Measurements from ENCODE around the gene IGSF11.
"Not testable (repeated sequence)": the region's sequence is repeated elsewhere in the genome, so short reads cannot be mapped to it uniquely, and the experiment has no call there.

The IGSF11 gene

DNA sequence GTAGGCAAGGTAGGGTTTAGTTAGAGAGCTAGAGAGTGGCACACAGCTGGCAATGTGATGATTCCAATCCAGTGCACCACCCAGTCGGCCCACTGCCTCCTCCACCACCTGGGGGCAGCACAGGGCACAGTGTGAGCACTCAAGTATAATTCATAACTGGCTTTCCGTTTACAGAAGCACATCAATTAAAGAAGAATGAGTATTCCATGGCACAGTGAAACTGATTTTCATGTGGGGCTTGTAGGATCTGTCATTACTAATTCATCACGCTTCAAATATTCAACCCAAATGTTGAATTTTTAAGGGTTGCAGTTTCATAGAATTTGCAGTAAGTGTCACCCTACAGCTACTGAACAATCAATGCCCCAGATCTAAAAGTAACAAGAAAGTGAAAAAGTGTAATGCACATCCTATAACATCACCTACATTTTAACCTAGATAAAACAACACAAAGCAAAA lies 149.9 kb downstream of the IGSF11 start:
- H3K36me3 ChIP-seq (ENCODE audit: insufficient read depth, low read length) = no peaks in the 10 kb centered on the region
- H2AFZ ChIP-seq (ENCODE audit: low read length, unreplicated experiment) = no peak overlapping the region
- H3K4me3 ChIP-seq (ENCODE audit: low read depth, low read length) = no peak overlapping the region
- H3K27ac ChIP-seq (ENCODE audit: low read depth, low read length) = no peak overlapping the region
- peaks cover 49% of the 10 kb centered on the region for H3K27me3 ChIP-seq (ENCODE audit: insufficient read depth, low read length)
- H3K79me2 ChIP-seq (ENCODE audit: control insufficient read depth, insufficient read depth, low read length, unreplicated experiment) = no peaks in the 10 kb centered on the region
- no peaks in the 10 kb centered on the region for H3K4me1 ChIP-seq (ENCODE audit: control insufficient read depth, insufficient read depth, low read length, unreplicated experiment)

DNA sequence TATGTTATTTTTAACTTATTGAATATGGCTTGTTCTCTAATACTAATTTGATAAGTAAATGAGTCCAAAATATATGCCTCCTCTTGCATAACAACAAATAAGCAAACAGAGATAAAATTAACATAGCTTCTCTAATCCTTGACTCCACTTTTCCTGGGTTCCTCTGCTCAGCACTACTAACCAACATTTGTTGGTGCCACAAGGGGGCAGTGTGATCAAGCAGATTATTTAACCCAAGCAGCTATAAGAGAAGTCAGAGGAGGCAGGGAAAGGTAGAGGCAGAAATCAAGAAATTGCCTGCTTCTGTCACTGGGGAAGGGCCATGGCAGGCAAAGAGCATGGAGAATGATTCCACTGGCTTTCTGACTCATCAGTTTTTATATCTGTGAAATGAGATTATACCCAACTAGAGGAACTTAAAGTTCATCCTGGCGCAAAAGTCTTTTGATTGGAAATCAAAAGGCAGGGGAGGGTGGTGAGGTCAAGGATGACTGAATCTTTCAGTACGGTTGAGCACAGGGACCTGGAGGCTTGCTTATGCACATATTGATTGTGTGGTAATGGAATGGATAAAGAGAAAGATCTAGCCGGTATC lies 152.2 kb downstream of the IGSF11 start:
- Histone ChIP-seq H3K79me2 (ENCODE audit: control insufficient read depth, insufficient read depth, low read length, unreplicated experiment) (no peaks in the 10 kb centered on the region), H3K4me3 (ENCODE audit: low read depth, low read length) (no peak overlapping the region), H2AFZ (ENCODE audit: low read length, unreplicated experiment) (no peak overlapping the region), H3K27me3 (ENCODE audit: insufficient read depth, low read length) (peaks cover 52% of the 10 kb centered on the region), H3K27ac (ENCODE audit: low read depth, low read length) (no peak overlapping the region), H3K36me3 (ENCODE audit: insufficient read depth, low read length) (no peaks in the 10 kb centered on the region), H3K4me1 (ENCODE audit: control insufficient read depth, insufficient read depth, low read length, unreplicated experiment) (no peaks in the 10 kb centered on the region)

DNA sequence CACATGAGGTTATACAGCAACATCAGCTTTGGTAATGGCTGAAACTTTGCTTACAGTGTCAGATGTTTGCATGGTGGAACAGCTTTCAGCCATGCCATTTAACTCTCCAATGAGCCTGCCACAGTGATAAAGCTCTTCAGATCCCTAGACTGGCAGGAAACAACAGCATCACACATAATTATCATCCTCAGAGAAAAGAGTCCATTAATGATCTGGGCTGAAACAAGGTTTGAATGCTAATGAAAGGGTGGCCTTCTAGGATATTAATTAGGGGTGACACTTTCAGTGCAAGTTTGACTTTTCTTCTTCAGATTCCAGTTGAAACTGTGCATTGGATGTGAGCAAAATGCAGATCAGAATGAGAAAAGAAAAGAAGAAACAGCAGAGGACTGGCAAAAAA lies 166.6 kb downstream of the IGSF11 start:
- Histone ChIP-seq H3K36me3 (ENCODE audit: insufficient read depth, low read length) (no peaks in the 10 kb centered on the region), H3K4me3 (ENCODE audit: low read depth, low read length) (no peak overlapping the region), H2AFZ (ENCODE audit: low read length, unreplicated experiment) (no peak overlapping the region), H3K27ac (ENCODE audit: low read depth, low read length) (no peak overlapping the region), H3K27me3 (ENCODE audit: insufficient read depth, low read length) (no peaks in the 10 kb centered on the region), H3K79me2 (ENCODE audit: control insufficient read depth, insufficient read depth, low read length, unreplicated experiment) (no peaks in the 10 kb centered on the region), H3K4me1 (ENCODE audit: control insufficient read depth, insufficient read depth, low read length, unreplicated experiment) (no peaks in the 10 kb centered on the region)

GRCh38 chr3:118863731-118864322 lies 170.8 kb downstream of the IGSF11 start:
- Histone ChIP-seq H3K27ac (ENCODE audit: low read depth, low read length) (no peak overlapping the region), H3K27me3 (ENCODE audit: insufficient read depth, low read length) (no peaks in the 10 kb centered on the region), H2AFZ (ENCODE audit: low read length, unreplicated experiment) (no peak overlapping the region), H3K79me2 (ENCODE audit: control insufficient read depth, insufficient read depth, low read length, unreplicated experiment) (no peaks in the 10 kb centered on the region), H3K4me3 (ENCODE audit: low read depth, low read length) (no peak overlapping the region), H3K4me1 (ENCODE audit: control insufficient read depth, insufficient read depth, low read length, unreplicated experiment) (no peaks in the 10 kb centered on the region), H3K36me3 (ENCODE audit: insufficient read depth, low read length) (no peaks in the 10 kb centered on the region)

DNA sequence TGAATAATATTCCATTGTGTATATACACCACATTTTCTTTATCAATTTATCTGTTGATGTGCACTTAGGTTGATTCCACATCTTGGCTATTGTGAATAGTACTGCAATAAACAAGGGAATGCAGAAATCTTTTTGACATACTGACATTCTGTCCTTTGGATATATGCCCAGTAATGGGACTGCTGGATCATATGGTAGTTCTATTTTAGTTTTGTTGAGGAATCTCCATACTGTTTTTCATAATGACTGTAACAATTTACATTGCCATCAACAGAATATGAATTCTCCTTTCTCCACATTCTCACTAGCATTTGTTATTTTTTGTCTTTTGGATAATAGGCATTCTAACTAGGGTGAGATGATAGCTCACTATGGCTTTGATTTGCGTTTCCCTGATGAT lies 174.7 kb downstream of the IGSF11 start:
- Histone ChIP-seq H2AFZ (ENCODE audit: low read length, unreplicated experiment) (no peak overlapping the region), H3K27ac (ENCODE audit: low read depth, low read length) (no peak overlapping the region), H3K79me2 (ENCODE audit: control insufficient read depth, insufficient read depth, low read length, unreplicated experiment) (no peaks in the 10 kb centered on the region), H3K36me3 (ENCODE audit: insufficient read depth, low read length) (no peaks in the 10 kb centered on the region), H3K4me3 (ENCODE audit: low read depth, low read length) (no peak overlapping the region), H3K4me1 (ENCODE audit: control insufficient read depth, insufficient read depth, low read length, unreplicated experiment) (no peaks in the 10 kb centered on the region), H3K27me3 (ENCODE audit: insufficient read depth, low read length) (no peaks in the 10 kb centered on the region)

GRCh38 chr3:118851466-118852193 lies 183.0 kb downstream of the IGSF11 start:
- H3K36me3 ChIP-seq (ENCODE audit: insufficient read depth, low read length); H3K4me1 ChIP-seq (ENCODE audit: control insufficient read depth, insufficient read depth, low read length, unreplicated experiment); H3K79me2 ChIP-seq (ENCODE audit: control insufficient read depth, insufficient read depth, low read length, unreplicated experiment); H3K27ac ChIP-seq (ENCODE audit: low read depth, low read length); H3K27me3 ChIP-seq (ENCODE audit: insufficient read depth, low read length): not testable (repeated sequence)
- Histone ChIP-seq H2AFZ (ENCODE audit: low read length, unreplicated experiment) (peak overlapping the region; percentile 25), H3K4me3 (ENCODE audit: low read depth, low read length) (peak overlapping the region; percentile 64; the same call in 1 of the 2 replicates)

- Histone ChIP-seq H2AFZ (ENCODE audit: low read length, unreplicated experiment) (no peak overlapping the region), H3K27ac (ENCODE audit: low read depth, low read length) (no peak overlapping the region), H3K79me2 (ENCODE audit: control insufficient read depth, insufficient read depth, low read length, unreplicated experiment) (no peaks in the 10 kb centered on the region), H3K27me3 (ENCODE audit: insufficient read depth, low read length) (no peaks in the 10 kb centered on the region), H3K4me1 (ENCODE audit: control insufficient read depth, insufficient read depth, low read length, unreplicated experiment) (no peaks in the 10 kb centered on the region), H3K36me3 (ENCODE audit: insufficient read depth, low read length) (no peaks in the 10 kb centered on the region), H3K4me3 (ENCODE audit: low read depth, low read length) (no peak overlapping the region)
Observed at GRCh38 chr3:118850687-118851086, 184.0 kb downstream of the IGSF11 start.

Data from ACC112 (cell line).